ENCODE measurements around the gene CDK10. TPM values are rescaled to one million over a fixed set of nuclear protein-coding genes. Genes with fewer than 3 reads are reported as not detected.

CDK10 gene
- 10 to 100 TPM; 49.2 to 88.8 TPM for polyA plus RNA-seq

- Histone ChIP-seq H3K27me3 (ENCODE audit: control insufficient read depth in 1 of 2, insufficient read depth in 2 of 2, low read length in 2 of 2) (no peaks in the 10 kb centered on the region), H3K9me3 (ENCODE audit: control insufficient read depth in 2 of 2, insufficient read depth in 1 of 2, low read depth in 1 of 2, low read length in 1 of 2) (no peaks in the 10 kb centered on the region), H3K27ac (ENCODE audit: low read depth in 2 of 2, low read length in 1 of 2) (peak within 1 kb of the TSS; percentile 88 to 89), H3K4me3 (ENCODE audit: low read depth in 1 of 2, low read length in 2 of 2) (peak within 1 kb of the TSS; percentile 79 to 90), H3K4me1 (ENCODE audit: control insufficient read depth in 2 of 2, insufficient read depth in 2 of 2, low read length in 1 of 2) (peaks cover 0 to 9% of the 10 kb centered on the region in 2 donors), H3K36me3 (ENCODE audit: control insufficient read depth in 2 of 2, insufficient read depth in 2 of 2, low read length in 1 of 2) (peaks cover 0 to 19% of the 10 kb centered on the region in 2 donors)
- 0 to 1% methylated on average over 66 to 67 of the region's 67 CpGs for WGBS, 2 donors
These were observed at the start of gene CDK10 for GRCh38 chr16:89686520-89687091. CDK10 (plus strand) TSS chr16:89686689; CDS start chr16:89686711, 22 bp downstream.

GRCh38 chr16:89637379-89637778, 49.1 kb upstream of the CDK10 start:
- no peaks in the 10 kb centered on the region for H3K36me3 ChIP-seq (ENCODE audit: control insufficient read depth in 2 of 2, insufficient read depth in 2 of 2, low read length in 1 of 2)

GRCh38 chr16:89638455-89638854, 48.0 kb upstream of the CDK10 start:
- no peaks in the 10 kb centered on the region for H3K27me3 ChIP-seq (ENCODE audit: control insufficient read depth in 1 of 2, insufficient read depth in 2 of 2, low read length in 2 of 2)
- no peak overlapping the region for H3K4me3 ChIP-seq (ENCODE audit: low read depth in 1 of 2, low read length in 2 of 2)
- no peaks in the 10 kb centered on the region for H3K36me3 ChIP-seq (ENCODE audit: control insufficient read depth in 2 of 2, insufficient read depth in 2 of 2, low read length in 1 of 2)
- H3K9me3 ChIP-seq (ENCODE audit: control insufficient read depth in 2 of 2, insufficient read depth in 1 of 2, low read depth in 1 of 2, low read length in 1 of 2): no peaks in the 10 kb centered on the region
- H3K27ac ChIP-seq (ENCODE audit: low read depth in 2 of 2, low read length in 1 of 2): no peak overlapping the region
- H3K4me1 ChIP-seq (ENCODE audit: control insufficient read depth in 2 of 2, insufficient read depth in 2 of 2, low read length in 1 of 2): no peaks in the 10 kb centered on the region
- WGBS, 2 donors: 74 to 76% methylated on average over 7 to 10 of the region's 10 CpGs

More at GRCh38 chr16:89637379-89637778, 49.1 kb upstream of the CDK10 start:
- 59 to 72% methylated on average over 10 of the region's 10 CpGs for WGBS, 2 donors
- Histone ChIP-seq H3K27ac (ENCODE audit: low read depth in 2 of 2, low read length in 1 of 2) (no peak overlapping the region), H3K4me3 (ENCODE audit: low read depth in 1 of 2, low read length in 2 of 2) (no peak overlapping the region), H3K4me1 (ENCODE audit: control insufficient read depth in 2 of 2, insufficient read depth in 2 of 2, low read length in 1 of 2) (no peaks in the 10 kb centered on the region), H3K27me3 (ENCODE audit: control insufficient read depth in 1 of 2, insufficient read depth in 2 of 2, low read length in 2 of 2) (no peaks in the 10 kb centered on the region), H3K9me3 (ENCODE audit: control insufficient read depth in 2 of 2, insufficient read depth in 1 of 2, low read depth in 1 of 2, low read length in 1 of 2) (no peaks in the 10 kb centered on the region)

- H3K27me3 ChIP-seq (ENCODE audit: control insufficient read depth in 1 of 2, insufficient read depth in 2 of 2, low read length in 2 of 2): no peaks in the 10 kb centered on the region
- 54 to 68% methylated on average over 6 of the region's 6 CpGs for WGBS, 2 donors
- H3K4me3 ChIP-seq (ENCODE audit: low read depth in 1 of 2, low read length in 2 of 2): no peak overlapping the region
- no peaks in the 10 kb centered on the region for H3K9me3 ChIP-seq (ENCODE audit: control insufficient read depth in 2 of 2, insufficient read depth in 1 of 2, low read depth in 1 of 2, low read length in 1 of 2)
- peaks cover under 1 to 2% of the 10 kb centered on the region in 2 donors for H3K36me3 ChIP-seq (ENCODE audit: control insufficient read depth in 2 of 2, insufficient read depth in 2 of 2, low read length in 1 of 2)
- no peaks in the 10 kb centered on the region for H3K4me1 ChIP-seq (ENCODE audit: control insufficient read depth in 2 of 2, insufficient read depth in 2 of 2, low read length in 1 of 2)
- no peak overlapping the region for H3K27ac ChIP-seq (ENCODE audit: low read depth in 2 of 2, low read length in 1 of 2)
These were observed 47.1 kb upstream of the CDK10 start for GRCh38 chr16:89639385-89639784.

- Histone ChIP-seq H3K4me3 (ENCODE audit: low read depth in 1 of 2, low read length in 2 of 2) (no peak overlapping the region), H3K27ac (ENCODE audit: low read depth in 2 of 2, low read length in 1 of 2) (peak overlapping the region in 1 of 2 donors; percentile 45)
These were observed 44.9 kb upstream of the CDK10 start for GRCh38 chr16:89641458-89642119.

GRCh38 chr16:89642574-89642973, 43.9 kb upstream of the CDK10 start:
- Histone ChIP-seq H3K4me3 (ENCODE audit: low read depth in 1 of 2, low read length in 2 of 2) (no peak overlapping the region), H3K4me1 (ENCODE audit: control insufficient read depth in 2 of 2, insufficient read depth in 2 of 2, low read length in 1 of 2) (no peaks in the 10 kb centered on the region), H3K27me3 (ENCODE audit: control insufficient read depth in 1 of 2, insufficient read depth in 2 of 2, low read length in 2 of 2) (no peaks in the 10 kb centered on the region), H3K9me3 (ENCODE audit: control insufficient read depth in 2 of 2, insufficient read depth in 1 of 2, low read depth in 1 of 2, low read length in 1 of 2) (no peaks in the 10 kb centered on the region), H3K27ac (ENCODE audit: low read depth in 2 of 2, low read length in 1 of 2) (no peak overlapping the region), H3K36me3 (ENCODE audit: control insufficient read depth in 2 of 2, insufficient read depth in 2 of 2, low read length in 1 of 2) (peaks cover 27 to 30% of the 10 kb centered on the region in 2 donors)
- WGBS, 2 donors: 72 to 74% methylated on average over 13 of the region's 13 CpGs

More at GRCh38 chr16:89641458-89642119, 44.9 kb upstream of the CDK10 start:
- 45 to 47% methylated on average over 13 to 14 of the region's 14 CpGs for WGBS, 2 donors
- Histone ChIP-seq H3K4me1 (ENCODE audit: control insufficient read depth in 2 of 2, insufficient read depth in 2 of 2, low read length in 1 of 2) (no peaks in the 10 kb centered on the region), H3K27me3 (ENCODE audit: control insufficient read depth in 1 of 2, insufficient read depth in 2 of 2, low read length in 2 of 2) (no peaks in the 10 kb centered on the region), H3K9me3 (ENCODE audit: control insufficient read depth in 2 of 2, insufficient read depth in 1 of 2, low read depth in 1 of 2, low read length in 1 of 2) (no peaks in the 10 kb centered on the region), H3K36me3 (ENCODE audit: control insufficient read depth in 2 of 2, insufficient read depth in 2 of 2, low read length in 1 of 2) (peaks cover 19 to 23% of the 10 kb centered on the region in 2 donors)

GRCh38 chr16:89643769-89644300, 42.7 kb upstream of the CDK10 start:
- Histone ChIP-seq H3K9me3 (ENCODE audit: control insufficient read depth in 2 of 2, insufficient read depth in 1 of 2, low read depth in 1 of 2, low read length in 1 of 2) (no peaks in the 10 kb centered on the region), H3K27ac (ENCODE audit: low read depth in 2 of 2, low read length in 1 of 2) (no peak overlapping the region), H3K36me3 (ENCODE audit: control insufficient read depth in 2 of 2, insufficient read depth in 2 of 2, low read length in 1 of 2) (peaks cover 30 to 32% of the 10 kb centered on the region in 2 donors), H3K4me3 (ENCODE audit: low read depth in 1 of 2, low read length in 2 of 2) (no peak overlapping the region), H3K4me1 (ENCODE audit: control insufficient read depth in 2 of 2, insufficient read depth in 2 of 2, low read length in 1 of 2) (no peaks in the 10 kb centered on the region), H3K27me3 (ENCODE audit: control insufficient read depth in 1 of 2, insufficient read depth in 2 of 2, low read length in 2 of 2) (no peaks in the 10 kb centered on the region)
- WGBS, 2 donors: 74 to 79% methylated on average over 14 of the region's 14 CpGs

- Histone ChIP-seq H3K27ac (ENCODE audit: low read depth in 2 of 2, low read length in 1 of 2) (no peak overlapping the region), H3K36me3 (ENCODE audit: control insufficient read depth in 2 of 2, insufficient read depth in 2 of 2, low read length in 1 of 2) (peaks cover 37% of the 10 kb centered on the region in 2 donors), H3K4me3 (ENCODE audit: low read depth in 1 of 2, low read length in 2 of 2) (no peak overlapping the region), H3K4me1 (ENCODE audit: control insufficient read depth in 2 of 2, insufficient read depth in 2 of 2, low read length in 1 of 2) (no peaks in the 10 kb centered on the region), H3K27me3 (ENCODE audit: control insufficient read depth in 1 of 2, insufficient read depth in 2 of 2, low read length in 2 of 2) (no peaks in the 10 kb centered on the region), H3K9me3 (ENCODE audit: control insufficient read depth in 2 of 2, insufficient read depth in 1 of 2, low read depth in 1 of 2, low read length in 1 of 2) (peaks cover 0 to 2% of the 10 kb centered on the region in 2 donors)
- 75 to 84% methylated on average over 11 of the region's 11 CpGs for WGBS, 2 donors
These were observed 41.4 kb upstream of the CDK10 start for GRCh38 chr16:89645122-89645521.

GRCh38 chr16:89646270-89646669, 40.2 kb upstream of the CDK10 start:
- peaks cover 0 to 2% of the 10 kb centered on the region in 2 donors for H3K9me3 ChIP-seq (ENCODE audit: control insufficient read depth in 2 of 2, insufficient read depth in 1 of 2, low read depth in 1 of 2, low read length in 1 of 2)
- no peak overlapping the region for H3K4me3 ChIP-seq (ENCODE audit: low read depth in 1 of 2, low read length in 2 of 2)
- 94% methylated on average over 22 of the region's 22 CpGs for WGBS, 2 donors
- peaks cover 37 to 42% of the 10 kb centered on the region in 2 donors for H3K36me3 ChIP-seq (ENCODE audit: control insufficient read depth in 2 of 2, insufficient read depth in 2 of 2, low read length in 1 of 2)
- no peak overlapping the region for H3K27ac ChIP-seq (ENCODE audit: low read depth in 2 of 2, low read length in 1 of 2)
- H3K4me1 ChIP-seq (ENCODE audit: control insufficient read depth in 2 of 2, insufficient read depth in 2 of 2, low read length in 1 of 2): no peaks in the 10 kb centered on the region
- no peaks in the 10 kb centered on the region for H3K27me3 ChIP-seq (ENCODE audit: control insufficient read depth in 1 of 2, insufficient read depth in 2 of 2, low read length in 2 of 2)

Data from esophagus (tissue), 2 donors.